M059J (cell line): ENCODE measurements around the gene HIVEP3. TPM values are rescaled to one million over a fixed set of nuclear protein-coding genes. Genes with fewer than 3 reads are reported as not detected.

ENCODE experiments used
- DNase-seq: peaks from one replicate; pipeline ENCODE4 v3.0.0-alpha.2; 2012; ENCODE audit warnings: low read depth
- total RNA-seq: library from RNA; depleted of rRNA; stranded (reverse); fragments of >200 nt; shearing (Covaris generic); gene quantifications from 2 replicates; pipeline ENCODE4 v1.2.3, GENCODE V29; 2014

The HIVEP3 gene
- total RNA-seq, 1 experiment from 2014 or later, result 4.2 TPM

GRCh38 chr1:41485605-41486004, 433.1 kb downstream of the HIVEP3 start:
- DNase-seq, result peak; percentile 93

- peak; percentile 49 for DNase-seq
These were observed 434.1 kb downstream of the HIVEP3 start, which contains the start of gene EDN2 for GRCh38 chr1:41484402-41485241. Gene EDN2, minus strand, starts transcription at chr1:41484683. Its CDS starts 82 bp downstream, at chr1:41484601.

GRCh38 chr1:41483960-41484401, 434.7 kb downstream of the HIVEP3 start:
- DNase-seq, result no peak

- DNase-seq, result no peak
These were observed 435.5 kb downstream of the HIVEP3 start for GRCh38 chr1:41483001-41483850.

GRCh38 chr1:41482001-41482765, 436.5 kb downstream of the HIVEP3 start:
- DNase-seq, result peak; percentile 90

- no peak for DNase-seq
These were observed 437.5 kb downstream of the HIVEP3 start for GRCh38 chr1:41481109-41481775.

- no peak for DNase-seq
These were observed 438.3 kb downstream of the HIVEP3 start for GRCh38 chr1:41480204-41481108.

- DNase-seq, result no peak
These were observed 438.9 kb downstream of the HIVEP3 start for GRCh38 chr1:41479808-41480160.

- no peak for DNase-seq
These were observed 439.5 kb downstream of the HIVEP3 start for GRCh38 chr1:41479000-41479807.

GRCh38 chr1:41478118-41478748, 440.5 kb downstream of the HIVEP3 start:
- DNase-seq, result no peak

GRCh38 chr1:41476807-41477361, 441.8 kb downstream of the HIVEP3 start:
- DNase-seq, result peak; percentile 37

- peak; percentile 64 for DNase-seq
These were observed 442.7 kb downstream of the HIVEP3 start for GRCh38 chr1:41475859-41476567.

- DNase-seq, result no peak
These were observed 443.4 kb downstream of the HIVEP3 start for GRCh38 chr1:41475346-41475745.

- DNase-seq, result no peak
These were observed 444.0 kb downstream of the HIVEP3 start for GRCh38 chr1:41474490-41475271.

GRCh38 chr1:41473738-41474362, 444.9 kb downstream of the HIVEP3 start:
- no peak for DNase-seq

- DNase-seq, result no peak
These were observed 447.1 kb downstream of the HIVEP3 start for GRCh38 chr1:41471658-41472057.

- DNase-seq, result no peak
These were observed 449.0 kb downstream of the HIVEP3 start for GRCh38 chr1:41469706-41470105.
